ENCODE results near the gene VWA3B.
"Not testable (repeated sequence)": the region's sequence is repeated elsewhere in the genome, so short reads cannot be mapped to it uniquely, and the experiment has no call there.

The VWA3B gene

DNA sequence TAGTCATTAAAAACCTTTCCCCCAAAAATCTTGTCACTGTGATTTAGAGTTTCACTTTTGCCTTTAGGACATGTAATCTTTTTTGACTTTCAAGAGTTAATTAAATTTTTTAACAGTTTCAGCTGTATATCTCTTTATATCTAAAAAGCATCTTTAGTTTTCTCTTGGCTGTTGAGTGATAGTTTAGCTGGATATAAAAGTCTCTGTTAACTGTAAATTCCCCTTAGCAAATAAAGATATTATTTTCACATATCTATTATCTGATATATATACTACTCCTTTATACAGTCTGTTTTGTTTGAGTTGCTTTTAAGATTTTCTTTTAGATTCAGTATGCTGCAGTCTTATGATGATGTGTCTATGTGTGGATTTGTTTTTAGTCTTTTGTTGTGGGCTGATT lies 160.4 kb downstream of the VWA3B start:
- no peak for DNase-seq (ENCODE audit: low spot score)

DNA sequence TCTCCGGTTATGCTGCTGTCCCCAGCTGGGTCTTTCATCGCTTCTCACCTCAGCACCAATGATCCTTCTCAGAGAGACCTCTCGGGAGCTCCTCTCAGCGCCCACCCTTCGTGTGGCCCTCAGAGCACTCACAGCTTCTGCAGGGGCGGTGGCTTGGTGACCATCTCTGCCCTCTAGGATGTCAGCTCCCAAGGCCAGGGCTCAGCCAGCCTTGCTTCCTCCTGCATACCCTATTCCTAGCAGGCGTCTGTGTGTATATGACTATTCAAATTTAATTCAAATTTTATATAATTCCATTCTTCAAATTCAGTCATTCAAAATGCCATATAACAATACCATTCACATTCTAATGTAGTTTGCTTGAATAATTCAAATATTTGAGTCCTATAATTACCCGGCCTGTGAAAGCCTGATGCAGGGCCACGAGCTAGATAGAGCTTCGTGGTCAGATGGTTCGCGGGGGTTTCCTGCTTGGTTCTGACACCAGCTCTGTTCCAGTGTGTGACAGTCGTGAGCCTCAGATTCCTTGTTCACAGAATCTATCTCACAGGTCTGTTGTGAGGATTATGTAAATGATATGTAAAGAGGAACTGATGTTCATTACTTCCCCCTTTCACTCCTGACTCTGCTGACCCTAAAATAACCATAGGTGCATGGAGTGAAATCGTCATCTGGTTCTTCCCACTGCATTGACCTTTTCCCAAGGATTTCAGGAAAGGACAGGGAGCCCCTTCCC lies 165.2 kb downstream of the VWA3B start:
- no peak for DNase-seq (ENCODE audit: low spot score)

DNA sequence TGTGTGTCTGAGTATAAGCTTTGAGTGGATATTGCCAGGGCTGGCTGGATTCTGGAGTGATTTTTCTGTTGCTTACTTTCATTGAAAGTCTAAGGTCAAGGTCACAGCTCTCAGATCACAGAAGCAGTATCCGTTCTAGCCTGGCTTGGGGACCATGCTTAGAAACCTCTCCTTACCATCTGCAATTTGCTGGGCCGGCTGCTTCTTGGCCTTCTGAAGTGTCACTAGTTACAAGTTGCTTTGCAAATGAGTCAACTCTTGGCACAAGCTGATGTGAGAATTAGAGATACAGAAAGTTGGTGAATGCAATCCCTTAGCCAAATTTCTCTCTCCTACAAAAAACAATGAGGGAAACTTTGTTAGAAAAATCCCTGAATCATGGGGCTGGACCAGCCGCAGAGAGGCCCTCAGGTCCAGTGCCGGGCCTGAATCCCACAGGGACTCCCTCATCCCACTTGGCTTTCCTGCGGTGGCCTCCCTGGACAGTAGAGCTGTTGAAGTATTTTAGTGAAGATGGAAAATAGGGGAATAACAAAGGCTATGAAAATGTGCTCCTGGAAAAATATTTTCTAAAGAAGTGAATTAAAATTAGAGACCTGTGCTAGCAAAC lies 166.6 kb downstream of the VWA3B start:
- no peak for DNase-seq (ENCODE audit: low spot score)

DNA sequence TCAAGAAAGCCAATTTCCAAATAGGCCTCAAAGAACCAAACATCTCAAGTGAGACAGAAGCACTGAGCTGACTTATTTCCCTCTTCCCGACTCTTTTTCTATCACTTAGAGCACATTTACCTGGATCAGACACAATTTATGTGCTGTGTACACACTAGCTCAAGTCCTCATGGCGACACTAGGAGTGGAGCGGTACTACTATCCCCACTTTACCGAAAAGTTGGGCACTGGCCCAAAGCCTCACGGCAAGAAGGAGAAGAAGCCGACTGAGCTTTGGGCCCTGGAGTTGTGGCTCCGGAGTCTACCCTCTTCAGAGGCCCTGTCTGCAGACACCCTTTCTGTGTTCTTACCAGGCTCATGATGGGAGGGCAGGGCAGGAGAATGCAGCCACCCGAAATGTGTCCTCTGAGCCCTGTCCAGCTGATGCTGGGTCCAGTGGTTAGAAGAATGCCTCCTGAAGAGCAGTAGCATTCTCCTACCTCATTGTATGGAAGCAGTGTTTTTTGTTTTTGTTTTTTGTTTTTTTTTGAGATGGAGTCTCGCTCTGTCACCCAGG lies 167.6 kb downstream of the VWA3B start:
- no peak for DNase-seq (ENCODE audit: low spot score)

DNA sequence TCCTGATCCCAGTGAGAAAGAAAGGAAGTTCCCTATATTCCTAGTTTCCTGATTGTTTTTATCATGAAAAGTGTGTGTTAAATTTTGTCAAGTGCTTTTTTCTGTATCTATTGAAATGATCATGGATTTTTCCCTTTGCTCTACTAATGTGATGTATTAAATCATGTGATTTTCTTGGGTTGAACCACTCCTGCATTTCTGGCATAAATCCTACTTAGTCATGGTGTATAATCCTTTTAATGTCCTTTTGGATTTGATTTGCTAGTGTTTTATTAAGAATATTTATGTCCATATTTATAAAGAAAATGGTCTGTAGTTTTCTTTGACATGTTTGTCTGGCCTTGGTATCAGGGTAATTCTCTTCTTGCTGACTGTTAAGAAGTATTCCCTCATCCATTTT lies 171.9 kb downstream of the VWA3B start:
- DNase-seq (ENCODE audit: low spot score): no peak

DNA sequence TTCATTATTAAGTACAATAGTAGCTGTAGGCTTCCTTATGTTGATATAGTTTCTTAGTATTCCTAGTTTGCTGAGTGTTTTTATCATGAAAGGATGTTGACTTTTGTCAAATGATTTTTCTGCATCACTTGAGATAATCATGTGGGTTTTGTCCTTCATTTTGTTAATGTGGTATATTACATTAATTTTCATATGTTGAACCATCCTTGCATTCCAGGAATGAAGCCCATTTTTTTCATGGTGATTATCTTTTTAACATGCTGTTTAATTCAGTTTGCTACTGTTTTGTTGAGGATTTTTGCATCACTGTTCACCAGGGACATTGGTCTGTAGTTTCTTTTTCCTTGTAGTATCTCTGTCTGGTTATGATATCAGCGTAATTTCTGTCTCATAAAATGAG lies 176.4 kb downstream of the VWA3B start:
- DNase-seq (ENCODE audit: low spot score): no peak

DNA sequence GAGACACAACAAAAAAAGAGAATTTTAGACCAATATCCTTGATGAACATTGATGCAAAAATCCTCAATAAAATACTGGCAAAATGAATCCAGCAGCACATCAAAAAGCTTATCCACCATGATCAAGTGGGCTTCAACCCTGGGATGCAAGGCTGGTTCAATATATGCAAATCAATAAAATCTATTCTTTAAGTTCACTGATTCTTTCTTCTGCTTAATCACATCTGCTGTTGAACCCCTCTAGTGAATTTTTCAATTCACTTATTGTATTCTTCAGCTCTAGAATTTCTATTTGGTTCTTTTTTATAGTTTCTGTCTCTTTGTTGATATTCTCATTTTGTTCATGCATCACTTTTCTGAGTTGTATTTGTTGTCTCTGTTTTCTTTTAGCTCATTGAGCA lies 181.3 kb downstream of the VWA3B start:
- DNase-seq (ENCODE audit: low spot score): not testable (repeated sequence)

DNA sequence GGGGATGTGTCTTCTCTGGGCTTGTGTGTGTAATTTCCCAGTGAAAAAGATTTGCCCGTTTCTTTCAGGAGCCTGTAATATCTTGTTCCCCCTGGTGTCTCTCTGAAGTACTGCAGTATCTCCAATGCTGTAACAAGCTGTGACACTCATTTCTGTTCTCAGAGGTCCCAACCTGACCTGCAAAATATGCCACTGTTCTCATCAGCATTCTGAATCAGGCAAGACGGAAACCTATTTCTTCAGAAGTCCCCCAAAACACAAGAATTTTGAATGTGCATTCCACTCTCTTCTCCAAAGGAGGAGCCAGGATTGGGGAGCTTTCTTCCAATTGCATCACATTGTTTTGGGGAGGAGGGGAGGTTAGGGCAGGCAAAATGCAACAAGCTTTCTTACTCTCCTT lies 182.3 kb downstream of the VWA3B start:
- peak; percentile 66 for DNase-seq (ENCODE audit: low spot score)

DNA sequence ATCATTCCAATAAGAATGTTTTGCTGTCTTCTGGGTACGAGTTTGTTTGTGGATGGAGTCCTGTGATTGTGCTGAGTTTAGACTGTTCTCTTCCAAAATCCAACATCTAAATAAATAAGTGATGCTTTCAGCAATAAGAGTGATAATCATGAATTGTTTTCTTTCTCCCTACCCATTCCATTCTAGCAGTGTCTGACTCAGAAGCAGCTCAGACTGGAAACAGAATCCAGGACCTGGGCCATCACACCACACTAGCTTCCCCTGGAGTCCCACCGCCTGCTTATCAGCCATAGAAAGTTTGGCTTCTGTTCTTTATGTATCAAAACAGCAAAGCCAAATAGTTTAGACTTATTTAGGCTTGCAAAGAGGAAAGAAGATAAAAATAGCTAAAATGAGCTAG lies 182.9 kb downstream of the VWA3B start:
- DNase-seq (ENCODE audit: low spot score): no peak

DNA sequence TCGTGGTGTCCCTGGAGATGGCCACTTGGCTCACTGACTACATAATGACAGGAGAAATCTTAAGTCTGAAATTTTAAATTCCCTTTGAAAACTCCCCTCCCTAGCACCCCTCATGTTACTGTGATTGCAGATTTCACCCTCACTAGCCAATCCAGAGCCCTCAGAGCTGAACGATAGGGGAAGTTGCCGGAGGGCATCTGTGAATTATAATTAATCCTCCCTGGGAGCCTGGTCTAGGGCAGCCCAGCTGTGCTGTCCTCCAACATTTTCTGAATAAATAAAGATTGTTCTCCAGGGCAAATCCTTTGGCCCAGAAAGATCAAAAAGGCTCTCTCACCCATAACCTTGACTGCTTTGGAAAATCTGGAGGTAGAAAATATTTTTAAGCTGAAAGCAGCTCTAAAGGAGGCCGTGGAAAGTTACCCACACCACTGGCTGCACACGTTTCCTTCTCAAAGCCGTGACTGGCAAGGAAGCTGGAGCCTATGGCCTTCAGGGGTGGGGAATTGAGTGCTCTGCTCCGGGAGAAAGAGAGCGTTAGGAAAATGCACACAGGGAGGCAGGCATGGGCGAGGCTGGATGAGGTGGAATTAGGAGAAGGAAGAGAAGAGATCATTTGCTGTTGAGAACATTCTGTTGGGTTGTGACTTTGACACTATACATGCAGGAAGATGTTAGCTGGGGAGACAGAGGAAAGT lies 190.3 kb downstream of the VWA3B start:
- DNase-seq (ENCODE audit: low spot score): no peak

DNA sequence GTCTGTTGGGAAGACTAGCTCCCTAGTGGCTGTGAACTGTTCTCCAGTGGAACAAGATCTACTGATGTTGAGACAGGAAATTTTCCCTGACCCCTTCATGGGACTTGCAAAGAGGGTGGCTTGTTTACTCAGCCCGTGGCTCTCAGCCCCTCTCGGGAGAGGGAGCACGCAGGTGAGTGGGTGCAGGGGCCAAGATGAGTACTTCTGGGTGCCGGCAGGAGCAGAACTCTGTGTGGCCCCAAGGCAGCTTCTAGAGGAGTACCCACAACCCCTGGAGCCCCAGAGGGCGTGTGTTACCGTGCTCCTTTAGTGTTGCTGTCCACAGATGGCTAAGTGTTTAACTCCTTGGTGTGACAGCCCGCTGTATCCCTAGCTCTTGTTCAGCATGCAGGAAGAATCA lies 191.1 kb downstream of the VWA3B start:
- DNase-seq (ENCODE audit: low spot score): no peak

DNA sequence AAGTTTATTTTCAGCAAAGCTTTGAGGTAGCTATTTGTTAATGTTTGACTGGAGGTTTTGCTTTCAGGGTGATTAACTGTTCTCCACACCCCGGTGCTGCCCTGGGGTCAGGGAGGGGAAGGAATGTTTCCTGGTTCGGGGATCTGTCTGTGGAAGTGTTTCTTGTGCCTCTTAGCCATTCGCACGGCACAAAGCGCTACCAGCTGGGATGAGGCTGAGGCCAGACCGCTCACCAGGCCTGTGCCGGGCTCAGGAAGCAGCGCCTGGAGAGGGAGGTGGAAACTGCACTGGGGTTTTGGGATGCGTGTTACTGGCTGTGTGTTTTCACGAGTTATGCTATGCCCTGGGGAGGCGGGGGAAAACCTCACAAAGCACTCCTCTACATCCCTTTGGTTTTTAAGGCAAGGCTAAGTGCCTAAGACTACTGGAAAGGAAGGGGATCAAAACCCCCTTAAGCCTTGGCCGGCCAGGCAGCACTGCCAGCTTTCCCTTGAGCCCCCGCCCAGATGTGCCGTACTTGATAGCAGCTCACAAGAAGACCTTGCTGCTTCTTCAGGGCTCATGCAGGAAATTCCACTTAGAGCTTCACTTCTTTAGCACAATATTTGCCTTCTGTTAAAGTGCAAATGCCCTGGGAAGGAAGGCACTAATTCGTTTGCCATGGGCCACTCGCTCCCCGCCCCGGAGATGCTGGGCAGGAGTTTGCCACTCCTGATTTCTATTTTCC lies 193.6 kb downstream of the VWA3B start:
- DNase-seq (ENCODE audit: low spot score): peak; percentile 69

DNA sequence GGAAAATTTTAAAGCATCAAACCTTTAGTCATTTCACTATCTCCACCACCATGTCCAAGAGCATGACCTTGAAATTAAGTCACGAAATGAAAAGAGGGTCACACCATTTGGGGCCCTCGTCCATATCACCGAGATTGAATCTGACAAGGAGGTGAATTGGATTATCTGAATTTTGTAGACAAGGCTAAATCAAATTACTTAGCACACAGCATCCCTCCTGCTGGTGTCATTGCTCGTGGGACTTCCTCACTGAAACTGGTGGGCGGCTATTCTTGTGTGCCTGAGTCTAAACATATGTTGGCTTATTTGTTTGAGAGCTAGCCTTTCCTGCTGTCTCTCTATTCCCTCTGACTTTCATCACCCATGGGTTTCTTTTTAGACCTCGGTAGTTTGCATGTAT lies 194.6 kb downstream of the VWA3B start:
- DNase-seq (ENCODE audit: low spot score): no peak

DNA sequence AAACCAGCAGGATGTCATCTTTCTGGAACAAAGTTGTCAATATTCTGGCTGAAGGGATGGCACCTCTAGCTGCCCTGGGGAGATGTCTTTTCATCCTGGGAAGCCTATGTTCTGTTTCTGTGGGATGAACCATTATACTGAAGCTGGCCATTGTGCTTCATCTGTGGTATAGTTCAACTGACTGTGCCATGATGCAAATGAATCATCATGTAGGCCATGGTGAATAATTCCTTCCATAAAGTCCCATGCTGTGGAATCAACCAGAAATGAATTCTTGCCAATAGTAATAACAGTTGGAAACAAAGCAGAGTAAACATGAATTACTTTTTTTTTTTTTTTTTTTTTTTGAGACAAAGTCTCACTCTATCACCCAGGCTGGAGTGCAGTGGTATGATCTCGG lies 195.1 kb downstream of the VWA3B start:
- DNase-seq (ENCODE audit: low spot score): no peak

DNA sequence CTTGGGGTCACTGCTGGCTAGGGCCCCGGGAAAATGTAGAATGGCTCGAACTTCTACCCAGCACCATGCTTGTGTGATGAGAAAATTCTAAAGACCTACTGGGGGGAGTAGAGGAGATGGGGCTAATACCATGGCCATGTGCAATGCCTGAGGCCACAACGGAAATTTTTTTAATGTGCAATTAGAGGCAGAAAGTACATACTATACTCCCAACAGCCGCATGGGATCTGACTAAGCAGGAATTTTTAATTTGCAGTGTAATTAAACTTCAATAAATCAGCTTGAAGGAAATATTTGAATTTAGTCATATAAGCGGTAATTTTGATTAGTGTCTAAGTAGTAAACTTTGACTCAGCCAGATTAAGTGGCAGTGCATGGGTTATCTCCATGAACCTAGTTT lies 206.1 kb downstream of the VWA3B start:
- no peak for DNase-seq (ENCODE audit: low spot score)

DNA sequence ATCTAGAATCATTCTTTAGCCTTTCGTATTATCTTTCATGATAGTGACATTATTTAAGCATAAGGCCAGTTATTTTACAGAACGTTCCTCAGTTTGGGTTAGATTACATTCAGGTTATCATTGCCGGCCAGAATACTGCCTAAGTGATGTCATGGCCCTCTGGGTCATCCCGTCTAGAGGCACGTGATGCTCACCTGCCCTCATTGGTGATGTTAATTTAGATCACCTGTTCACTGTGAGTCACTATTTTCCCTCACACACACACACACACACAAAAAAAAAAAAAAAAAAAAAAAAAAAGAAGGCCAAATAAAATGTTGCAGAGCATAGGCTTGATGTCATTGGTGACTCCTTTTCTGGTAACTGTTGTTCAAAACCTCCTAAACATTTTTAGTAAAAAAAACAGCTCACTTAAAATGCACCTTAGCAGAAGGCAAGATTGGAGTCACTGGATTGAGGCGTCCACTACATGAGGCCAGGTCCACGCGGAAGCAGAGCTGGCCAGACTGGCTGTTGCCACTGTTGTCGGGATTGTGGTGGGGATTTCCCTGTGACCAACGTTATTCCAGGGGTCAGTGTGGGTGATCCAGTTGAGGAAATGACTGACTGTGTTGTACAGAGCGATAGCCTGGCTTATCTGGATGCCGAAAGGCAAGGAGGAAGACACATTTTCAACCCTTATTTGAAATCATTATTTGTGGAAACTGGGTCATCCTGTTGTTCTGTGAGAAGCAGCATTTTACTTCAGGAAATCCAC lies 207.1 kb downstream of the VWA3B start:
- peak; percentile 40 for DNase-seq (ENCODE audit: low spot score)

DNA sequence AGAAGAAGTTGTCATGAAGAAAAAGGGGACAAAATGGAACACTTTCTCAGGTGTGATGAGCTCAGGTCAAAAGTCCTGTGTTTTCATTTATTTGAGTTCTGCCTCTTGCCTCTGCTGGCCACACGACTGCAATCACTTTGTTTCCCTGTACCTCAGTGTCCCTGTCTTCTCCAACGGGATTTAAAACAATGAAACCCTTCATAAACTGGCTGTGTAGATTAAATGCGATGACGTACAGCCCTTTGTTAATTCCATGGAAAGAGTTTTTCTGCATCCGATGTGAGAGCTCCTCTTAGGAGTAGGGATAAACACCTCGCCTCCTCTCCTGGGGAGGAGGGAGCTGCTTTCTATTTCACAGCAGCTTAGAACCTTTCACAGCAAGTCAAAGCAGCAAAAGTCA lies 207.7 kb downstream of the VWA3B start:
- no peak for DNase-seq (ENCODE audit: low spot score)

DNA sequence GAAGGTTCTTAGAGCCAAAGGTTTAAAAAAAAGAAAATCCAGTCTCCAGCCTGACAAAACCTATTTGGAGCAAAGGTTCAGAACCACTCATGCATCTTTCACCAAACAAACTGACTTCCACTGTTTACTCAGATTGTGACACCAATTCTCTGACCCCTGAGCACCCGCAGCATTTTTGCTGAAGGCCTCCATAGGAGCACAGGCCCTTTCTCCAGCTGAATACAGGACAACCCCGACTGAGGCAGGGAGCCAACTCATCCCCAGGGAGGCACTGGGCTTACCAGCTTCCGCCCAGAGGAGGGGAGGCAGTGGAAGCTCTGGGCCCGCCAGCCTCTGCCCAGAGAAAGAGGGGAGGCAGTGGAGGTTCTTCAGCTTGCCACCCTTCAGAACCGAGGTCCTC lies 208.3 kb downstream of the VWA3B start:
- DNase-seq (ENCODE audit: low spot score): no peak

DNA sequence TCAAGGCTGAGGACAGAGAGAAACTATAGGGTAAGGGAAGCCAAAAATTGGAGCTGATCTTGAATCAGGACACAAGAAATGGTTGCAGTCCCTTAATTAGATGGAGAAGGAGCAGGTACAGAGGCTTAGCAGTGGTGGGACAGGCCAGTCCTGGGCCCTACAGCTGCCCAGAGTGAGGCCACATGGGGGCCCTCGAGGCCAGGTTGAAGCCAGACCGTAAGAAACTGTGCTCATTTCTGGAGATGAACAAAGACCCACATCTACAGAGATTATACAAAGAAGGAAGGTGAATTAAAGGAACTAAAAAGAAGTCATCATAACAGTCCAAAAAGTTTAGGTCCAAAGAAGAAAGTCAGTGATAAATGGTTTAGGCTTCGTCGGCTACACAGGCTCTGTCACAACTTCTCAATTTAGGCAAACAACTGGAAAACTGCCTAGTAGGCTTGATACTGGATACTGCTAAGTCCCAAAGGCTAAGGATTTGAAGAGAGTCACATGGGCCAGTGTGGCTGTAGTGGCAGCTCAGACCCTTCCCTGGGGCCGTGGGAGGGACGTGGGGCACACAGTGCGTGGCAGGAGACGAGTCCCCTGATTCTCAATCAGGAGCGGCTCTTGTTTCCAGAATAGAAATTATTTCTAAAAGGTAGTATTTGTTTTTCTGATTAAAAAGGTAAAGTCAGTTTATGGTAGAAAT lies 208.9 kb downstream of the VWA3B start:
- DNase-seq (ENCODE audit: low spot score): no peak

DNA sequence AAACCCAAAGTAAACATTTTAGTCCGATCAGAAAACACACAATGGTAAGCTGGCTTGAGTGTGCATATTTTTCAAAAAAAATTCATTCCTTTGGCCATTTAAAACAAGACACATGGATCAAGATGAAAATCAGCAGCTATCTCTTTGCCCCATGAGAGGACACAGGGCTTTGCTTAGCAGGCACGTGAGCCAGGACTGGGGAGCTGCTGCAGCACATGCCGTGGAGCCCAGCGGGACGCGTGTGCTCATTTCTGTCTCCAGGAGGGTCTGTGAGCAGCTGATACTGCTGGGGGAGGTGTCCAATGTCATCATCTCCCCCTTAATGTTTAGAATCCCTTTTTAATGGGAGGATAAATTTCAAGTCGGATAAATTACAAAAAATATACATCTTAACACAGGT lies 209.5 kb downstream of the VWA3B start:
- no peak for DNase-seq (ENCODE audit: low spot score)

Measured in SW480 (cell line).